Muscle of back (tissue), 11 donors: ENCODE data around the gene SASH1. TPM values are rescaled to one million over a fixed set of nuclear protein-coding genes. Genes with fewer than 3 reads are reported as not detected.
"Not testable (repeated sequence)": the region's sequence is repeated elsewhere in the genome, so short reads cannot be mapped to it uniquely, and the experiment has no call there.

ENCODE experiments used
- DNase-seq, 3 donors: peaks; one replicate each; pipeline versions ENCODE4 v3.0.0 to v3.0.0-alpha.2; 2013
- polyA plus RNA-seq, 10 donors: library from polyadenylated mRNA; unstranded; fragments of 120-200 nt; gene quantifications; one replicate each; pipeline ENCODE4 v1.2.1, GENCODE V29; 2013; ENCODE audit not compliant: insufficient read length in 10 of 10

SASH1 gene
- polyA plus RNA-seq, 10 donors = 35.7 to 57.1 (median 46.2) TPM

DNA sequence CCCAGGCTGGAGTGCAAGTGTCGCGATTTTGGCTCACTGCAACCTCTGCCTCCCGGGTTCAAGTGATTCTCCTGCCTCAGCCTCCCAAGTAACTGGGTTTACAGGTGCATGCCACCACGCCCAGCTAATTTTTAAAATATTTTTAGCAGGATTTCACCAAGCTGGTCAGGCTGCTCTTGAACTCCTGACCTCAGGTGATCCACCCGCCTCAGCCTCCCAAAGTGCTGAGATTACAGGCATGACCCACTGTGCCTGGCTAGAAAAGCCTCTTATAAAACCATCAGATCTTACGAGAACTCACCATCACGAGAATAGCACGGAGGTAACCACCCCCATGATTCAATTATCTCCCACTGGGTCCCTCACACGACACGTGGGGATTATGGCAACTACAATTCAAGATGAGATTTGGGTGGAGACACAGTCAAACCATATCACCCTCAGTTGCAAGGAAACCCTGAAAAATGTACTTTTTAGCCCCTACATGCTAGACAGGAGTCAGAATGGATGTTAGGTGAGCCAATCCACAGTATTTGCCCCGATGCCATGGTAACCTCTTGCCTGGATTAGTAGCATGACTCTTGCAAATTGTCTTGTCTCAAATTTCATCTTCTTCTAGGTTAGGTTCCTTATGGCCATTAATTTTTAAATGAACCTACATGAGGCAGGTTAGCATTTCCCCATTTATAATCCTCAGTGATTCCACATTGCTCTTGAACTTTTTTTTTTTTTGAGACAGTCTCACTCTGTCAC, 17.1 kb upstream of the SASH1 start:
- DNase-seq = no peak

DNA sequence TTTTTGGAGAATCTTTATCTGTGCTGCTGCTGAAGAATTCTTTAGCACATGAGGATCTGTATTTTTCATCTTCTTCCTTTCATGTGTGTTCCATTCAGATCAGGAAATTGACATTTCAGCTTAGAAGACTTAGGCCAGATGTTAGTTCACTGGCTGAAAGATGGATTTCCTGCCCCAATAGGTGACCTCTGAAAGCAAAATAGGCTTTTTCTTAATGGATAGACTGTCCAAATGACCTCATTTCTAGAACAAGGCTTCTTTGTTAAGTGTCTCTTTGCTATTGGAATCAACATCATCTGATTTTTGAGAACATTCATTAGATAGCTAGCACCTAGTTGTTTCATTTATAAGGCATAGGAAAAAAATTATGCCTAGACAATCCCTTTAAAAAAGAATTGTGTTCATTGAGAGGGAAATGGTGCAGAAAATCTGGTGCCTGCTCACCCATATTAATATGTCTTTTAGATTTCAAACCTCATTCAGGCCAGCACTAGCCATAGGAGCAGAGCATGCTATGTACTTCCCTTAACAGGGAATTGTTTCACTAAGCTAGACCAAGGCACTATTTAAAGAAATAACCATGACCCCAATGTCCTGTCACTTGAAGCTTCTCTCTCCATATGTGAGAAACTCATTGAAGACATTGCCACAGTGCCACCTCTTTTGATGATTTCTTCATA, 13.6 kb upstream of the SASH1 start:
- peak in 1 of 3 donors; percentile 36 for DNase-seq

DNA sequence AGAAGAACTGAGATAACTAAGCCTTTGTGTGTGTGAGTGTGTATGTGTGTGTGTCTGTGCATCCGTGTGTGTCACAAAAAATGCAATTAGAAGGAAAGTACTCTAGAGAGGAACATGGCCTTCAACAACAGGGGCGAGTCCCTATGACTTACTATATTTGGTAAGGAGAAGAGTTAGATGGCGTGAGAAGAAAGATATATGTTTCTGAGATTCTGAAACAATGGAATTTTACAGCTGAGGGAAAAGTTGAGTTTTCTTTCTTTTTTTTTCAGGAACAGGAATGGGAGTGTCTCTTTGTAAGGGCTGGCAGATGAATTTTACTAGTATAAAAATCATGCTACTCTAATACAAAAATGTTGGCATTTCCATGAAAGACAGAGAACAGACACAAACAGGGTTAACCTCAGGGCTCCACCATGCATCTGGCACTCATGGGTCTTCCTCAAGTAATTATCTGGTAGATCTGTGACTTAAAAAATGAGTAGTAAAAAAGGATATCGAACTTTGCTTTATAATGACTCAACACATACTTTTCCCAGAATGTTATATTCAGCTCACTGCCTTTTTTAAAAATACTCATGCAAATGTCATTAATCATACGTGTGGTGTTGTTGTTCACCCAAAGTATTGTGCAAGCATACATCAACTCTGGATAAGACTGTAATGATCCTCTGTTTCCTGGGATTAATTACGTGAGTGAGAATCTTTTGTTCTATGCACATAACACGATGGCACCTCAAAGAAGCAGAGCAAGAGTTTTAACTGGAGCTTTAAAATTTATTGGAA, 12.8 kb upstream of the SASH1 start:
- peak in 2 of 3 donors; percentile 61 to 90 for DNase-seq

DNA sequence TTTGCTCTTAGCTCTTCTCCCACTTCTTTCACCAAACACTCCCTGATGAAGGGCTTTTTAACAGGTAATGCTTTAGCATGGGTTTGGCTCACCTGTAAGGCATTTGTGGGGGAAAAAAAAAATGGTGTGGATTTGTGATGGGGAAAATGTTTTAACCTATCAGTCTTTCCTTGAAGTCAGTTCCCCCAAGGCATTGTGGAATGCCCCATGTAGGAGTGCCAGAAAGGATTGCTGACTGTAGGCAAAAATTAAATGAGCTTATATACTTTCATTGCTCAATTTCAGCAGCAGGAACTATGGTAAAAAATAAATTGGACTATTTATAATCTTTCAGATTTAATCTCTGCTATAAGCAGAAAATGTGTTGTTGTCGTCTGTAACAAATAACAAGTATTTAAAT, 10.6 kb upstream of the SASH1 start:
- peak in 1 of 3 donors; percentile 44 for DNase-seq

DNA sequence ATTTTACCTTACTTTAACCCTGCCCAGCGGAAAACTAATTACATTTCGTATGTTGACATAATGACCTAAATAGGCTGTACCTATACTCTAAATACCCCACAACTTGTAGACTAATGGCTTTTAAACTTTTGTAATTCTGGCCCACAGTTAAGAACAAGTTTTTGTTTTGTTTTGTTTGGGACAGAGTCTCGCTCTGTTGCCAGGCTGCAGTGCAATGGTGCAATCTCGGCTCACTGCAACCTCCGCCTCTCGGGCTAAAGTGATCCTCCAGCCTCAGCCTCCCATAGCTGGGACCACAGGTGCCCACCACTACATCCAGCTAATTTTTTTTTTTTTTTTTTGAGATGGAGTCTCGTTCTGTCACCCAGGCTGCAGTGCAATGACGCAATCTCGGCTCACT, 5.7 kb upstream of the SASH1 start:
- no peak for DNase-seq

DNA sequence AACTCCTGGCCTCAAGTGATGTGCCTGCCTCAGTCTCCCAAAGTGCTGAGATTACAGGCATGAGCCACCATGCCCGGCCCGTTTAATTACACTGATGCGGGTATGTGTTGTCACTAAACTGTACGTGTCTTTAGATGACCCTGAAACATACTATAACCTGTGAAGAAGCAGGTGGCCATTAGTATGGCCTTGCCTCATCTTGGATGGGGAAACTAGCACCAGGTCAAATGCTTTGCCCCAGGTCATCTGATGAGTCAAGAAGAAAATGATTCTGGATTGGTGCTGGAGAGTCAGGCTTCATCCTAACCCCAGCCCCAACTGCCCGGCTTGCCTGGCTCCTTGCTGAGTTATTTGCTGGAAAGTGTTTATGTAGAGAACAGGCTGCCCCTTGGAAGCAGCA, 2.9 kb upstream of the SASH1 start:
- no peak for DNase-seq

DNA sequence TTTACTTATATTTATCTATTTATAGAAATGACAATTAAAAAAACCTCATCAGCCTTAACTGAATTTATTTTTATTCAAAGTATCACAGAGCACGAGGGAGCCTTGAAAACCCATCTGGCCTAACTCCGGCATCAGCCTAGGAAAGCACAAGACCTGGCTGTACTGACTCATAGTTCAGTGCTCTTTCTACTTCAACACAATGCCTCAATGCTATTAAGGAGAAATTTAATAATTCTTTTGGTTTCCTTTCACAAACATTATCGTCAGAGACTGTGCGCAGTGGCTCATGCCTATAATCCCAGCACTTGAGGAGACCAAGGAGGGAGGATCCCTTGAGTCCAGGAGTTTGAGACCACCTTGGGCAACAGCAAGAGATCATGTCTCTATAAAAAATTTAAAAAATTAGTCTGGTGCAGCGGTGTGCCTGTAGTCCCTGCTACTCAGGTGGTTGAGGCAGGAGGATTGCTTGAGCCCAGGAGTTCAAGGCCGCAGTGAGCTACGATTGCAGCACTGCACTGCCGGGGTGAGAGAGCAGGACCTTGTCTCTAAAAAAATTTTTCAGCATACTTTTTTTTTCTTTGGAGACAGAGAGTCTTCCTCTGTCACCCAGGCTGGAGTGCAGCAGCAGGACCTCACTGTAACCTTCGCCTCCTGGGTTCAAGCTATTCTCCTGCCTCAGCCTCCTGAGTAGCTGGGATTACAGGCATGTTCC, 1.9 kb upstream of the SASH1 start:
- no peak for DNase-seq

DNA sequence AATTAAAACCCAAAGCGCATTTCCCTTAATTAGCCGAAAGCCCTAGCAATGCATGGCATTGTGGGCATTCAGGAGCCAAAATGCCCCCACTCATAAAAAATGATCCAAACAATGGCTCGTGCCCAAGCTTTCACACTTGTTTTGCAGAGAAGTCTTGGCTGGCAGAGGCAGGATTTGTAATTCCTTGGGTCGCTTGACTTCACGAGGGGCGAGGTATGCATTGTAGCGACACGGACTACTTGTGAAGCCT, 613 bp upstream of the SASH1 start:
- DNase-seq = no peak

DNA sequence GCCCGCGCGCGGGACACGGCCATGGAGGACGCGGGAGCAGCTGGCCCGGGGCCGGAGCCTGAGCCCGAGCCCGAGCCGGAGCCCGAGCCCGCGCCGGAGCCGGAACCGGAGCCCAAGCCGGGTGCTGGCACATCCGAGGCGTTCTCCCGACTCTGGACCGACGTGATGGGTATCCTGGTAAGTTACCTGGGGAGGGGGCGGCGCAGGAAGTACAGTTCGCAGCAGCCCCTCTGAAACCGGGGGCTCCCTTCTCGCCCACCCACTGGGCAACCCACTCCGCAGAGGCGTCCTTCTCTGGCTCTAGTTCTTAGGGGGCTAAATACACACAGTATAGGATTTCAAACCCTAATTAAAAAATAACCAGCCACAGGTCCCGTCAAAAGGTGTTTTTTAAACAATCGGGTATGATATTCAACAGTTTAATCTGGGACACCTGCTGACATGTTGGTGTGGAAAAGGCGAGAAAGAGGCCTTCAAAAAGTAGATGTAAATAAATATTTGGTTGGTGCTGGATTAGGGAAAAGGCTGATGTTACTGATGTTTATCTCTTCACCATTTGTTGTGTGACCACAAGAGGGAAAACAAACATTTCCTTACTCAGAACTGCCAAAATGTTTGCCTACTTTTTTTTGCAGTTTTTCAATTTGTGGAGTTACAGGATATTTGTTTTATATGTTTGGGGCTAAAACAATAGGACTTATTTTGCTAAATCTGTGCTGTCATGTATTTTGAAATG, 577 bp downstream of the SASH1 start:
- peak in 1 of 3 donors; percentile 48 for DNase-seq

DNA sequence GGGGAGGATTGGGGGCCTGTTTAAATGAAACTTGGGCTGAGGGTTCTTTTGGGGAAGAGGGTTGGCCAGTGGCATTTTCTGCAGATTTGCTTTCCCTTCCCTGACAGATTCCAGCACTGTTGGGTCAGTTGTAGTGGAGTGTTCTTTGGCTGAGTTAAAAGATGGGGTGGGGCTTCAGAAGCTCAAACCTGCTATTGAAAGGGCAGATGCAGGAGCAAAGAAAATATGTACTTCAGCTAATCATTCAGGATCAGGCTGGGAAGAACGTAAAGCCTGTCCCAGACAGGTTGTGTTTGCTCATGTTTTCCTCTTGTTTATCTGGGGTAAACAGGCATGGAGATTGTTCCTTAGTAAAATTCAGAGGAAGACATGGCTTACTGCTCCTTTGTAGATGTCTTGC, 2.5 kb downstream of the SASH1 start:
- no peak for DNase-seq

DNA sequence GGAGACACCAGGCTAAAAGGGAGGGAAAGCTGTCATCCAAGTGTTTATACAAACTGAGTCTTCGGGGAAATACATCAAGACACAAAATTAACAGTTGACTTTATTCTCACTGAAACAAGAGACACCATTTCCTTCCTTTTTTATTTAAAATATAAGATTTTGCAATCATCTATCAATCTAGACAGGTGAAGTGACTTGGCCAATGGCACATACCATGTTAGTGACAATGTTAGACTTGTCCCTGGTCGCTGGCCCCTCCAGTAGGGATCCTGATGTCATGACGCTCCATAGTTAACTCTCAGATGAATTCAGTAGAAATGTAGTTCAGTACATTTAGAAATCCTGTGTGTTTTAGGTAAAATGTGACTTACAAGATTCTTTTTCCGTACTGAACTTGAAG, 2.9 kb downstream of the SASH1 start:
- DNase-seq = no peak

DNA sequence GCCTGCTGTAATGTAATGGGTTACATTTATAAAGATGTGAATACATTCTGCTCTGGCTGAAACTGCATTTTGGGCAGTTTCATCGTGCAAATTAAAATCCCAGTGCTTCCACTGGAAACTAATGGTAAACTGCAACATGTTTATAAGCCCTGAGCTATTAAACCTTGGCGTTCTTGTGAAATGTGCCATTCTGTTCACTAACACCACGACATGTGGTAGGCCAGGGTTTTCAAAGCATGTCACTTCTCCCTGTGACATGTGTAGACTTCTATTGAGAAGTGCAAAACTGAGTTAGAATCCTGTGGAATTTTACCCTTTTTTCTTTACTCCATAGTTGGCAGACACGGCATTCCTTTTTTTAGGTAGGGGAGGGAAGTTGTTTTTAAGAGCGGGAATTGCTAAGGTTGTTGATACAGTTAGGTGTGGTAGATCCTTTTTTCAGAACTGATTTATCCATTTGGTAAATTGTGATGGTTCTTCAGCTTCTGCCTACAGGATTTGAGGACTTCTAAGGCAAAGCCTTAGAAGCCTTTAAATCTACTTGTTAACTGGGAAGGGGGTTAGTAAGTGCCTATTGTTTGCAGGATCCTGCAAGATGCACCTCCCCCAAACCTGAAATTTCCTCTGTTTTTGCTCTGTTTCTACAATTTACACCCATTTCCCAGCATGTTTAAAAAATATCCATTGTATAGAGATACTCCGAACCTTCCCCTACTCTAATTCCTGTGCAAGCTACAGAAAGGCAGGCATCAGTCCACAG, 4.2 kb downstream of the SASH1 start:
- DNase-seq = no peak

DNA sequence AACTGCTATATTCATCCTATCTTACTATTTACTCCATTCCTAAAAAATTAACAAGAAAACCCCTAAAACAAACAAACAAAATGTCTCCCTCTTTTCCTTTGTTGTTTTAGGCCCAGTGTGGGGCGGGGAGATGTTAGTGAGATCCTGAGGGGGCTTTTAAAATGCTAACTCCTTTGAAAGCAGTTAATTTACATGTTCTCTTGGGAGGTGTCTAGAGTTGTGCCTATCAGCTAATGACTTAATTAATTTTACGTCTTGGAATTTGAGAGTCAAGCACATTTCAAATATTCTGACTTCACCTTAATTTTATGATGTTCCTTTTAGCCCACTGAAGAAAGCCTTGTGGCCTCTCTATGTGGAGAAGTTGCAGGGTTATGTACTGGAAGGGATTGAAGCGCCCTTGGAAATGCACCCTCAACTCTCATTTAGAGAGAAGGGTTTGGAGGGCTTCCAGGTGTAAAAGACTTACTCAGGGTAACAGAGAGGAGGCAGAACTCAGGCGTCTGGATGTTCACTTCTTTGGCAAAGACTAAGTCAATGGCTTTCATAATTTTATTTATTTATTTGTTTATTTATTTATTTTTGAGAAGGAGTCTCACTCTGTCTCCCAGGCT, 4.9 kb downstream of the SASH1 start:
- no peak for DNase-seq

DNA sequence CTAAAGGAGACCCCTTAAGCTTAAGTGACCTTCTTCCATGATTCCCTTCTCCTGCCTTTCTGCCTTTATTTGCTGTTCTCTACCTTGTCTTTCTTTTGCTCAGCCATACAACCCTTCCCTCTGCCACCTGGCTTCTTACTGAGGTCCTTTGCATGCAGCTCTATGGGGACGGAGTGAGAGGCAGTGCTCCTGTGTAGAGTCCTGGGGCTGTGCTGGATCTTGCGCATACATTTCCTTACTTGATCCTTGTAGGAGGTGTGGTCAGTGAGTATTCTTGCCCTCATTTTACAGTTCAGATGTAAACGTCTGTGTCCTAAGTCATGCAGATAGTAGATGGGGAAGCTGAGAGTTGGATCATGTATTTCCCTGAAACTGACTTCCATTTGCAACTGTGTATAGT, 5.7 kb downstream of the SASH1 start:
- no peak for DNase-seq

DNA sequence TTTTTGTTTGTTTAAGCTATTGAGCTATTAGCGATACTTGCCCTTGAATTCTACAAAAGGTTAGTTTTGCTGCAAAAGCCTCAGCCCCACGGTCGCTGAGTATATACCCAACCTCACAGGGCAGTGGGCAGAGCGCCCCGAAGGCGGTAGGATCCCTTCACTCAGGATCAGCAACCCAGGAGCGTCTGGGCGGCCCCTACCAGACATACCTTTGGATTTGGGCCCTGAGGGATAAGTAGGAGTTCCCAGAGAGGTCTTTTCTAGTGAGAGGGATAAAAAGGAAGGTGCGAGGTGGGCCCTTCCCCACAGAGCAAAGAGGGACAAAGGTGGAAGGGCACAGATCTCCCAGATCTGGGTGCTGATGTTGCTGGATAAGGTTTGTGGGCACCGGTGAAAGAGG, 6.1 kb downstream of the SASH1 start:
- DNase-seq = no peak

DNA sequence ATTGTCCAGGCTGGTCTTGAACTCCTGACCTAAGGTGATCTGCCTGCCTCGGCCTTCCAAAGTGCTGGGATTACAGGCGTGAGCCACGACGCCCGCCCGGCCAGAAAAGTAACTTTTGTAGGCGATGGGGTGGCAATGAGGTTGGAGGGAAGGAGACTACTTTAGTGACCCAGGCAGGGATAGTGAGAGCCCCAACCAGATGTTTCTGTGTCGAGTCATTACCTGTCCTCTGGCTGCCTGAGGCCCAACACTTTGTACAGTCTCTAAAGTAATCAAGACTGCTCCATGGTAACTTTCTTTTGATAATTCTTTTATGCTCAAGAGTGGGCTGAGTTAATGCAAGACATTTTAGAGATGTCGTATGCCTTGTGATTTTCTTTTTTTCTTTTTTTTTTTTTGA, 6.8 kb downstream of the SASH1 start:
- DNase-seq = no peak

DNA sequence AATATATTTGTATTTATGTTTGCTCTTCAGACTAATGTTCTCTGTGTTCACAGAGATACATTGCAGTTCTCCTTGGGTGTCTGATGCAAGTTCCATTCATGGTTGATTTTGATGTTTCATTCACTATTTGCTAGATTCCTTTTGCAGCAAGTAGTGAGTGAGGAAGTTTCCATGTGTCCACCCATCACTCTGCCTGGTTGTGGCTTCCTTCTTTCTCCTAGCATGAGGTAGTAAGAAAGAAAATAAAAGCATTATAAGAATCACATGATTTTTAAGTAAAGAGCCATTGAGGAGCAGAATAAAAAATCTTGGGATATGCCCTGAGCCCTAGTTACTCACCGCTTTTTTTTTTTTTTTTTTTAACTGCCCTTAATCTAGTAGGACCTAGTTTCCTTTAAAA, 8.7 kb downstream of the SASH1 start:
- DNase-seq = no peak

DNA sequence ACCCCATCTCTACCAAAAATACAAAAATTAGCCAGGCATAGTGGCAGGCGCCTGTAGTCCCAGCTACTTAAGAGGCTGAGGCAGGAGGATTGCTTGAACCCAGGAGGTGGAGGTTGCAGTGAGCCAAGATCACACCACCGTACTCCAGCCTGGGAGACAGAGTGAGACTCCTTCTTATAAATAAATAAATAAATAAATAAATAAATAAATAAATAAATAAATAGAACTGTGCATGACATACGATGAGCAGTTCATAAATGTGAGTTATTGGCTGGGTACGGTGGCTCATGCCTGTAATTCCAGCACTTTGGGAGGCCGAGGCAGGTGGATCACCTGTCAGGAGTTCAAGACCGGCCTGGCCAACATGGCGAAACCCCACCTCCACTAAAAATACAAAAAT, 9.8 kb downstream of the SASH1 start:
- DNase-seq = not testable (repeated sequence)

DNA sequence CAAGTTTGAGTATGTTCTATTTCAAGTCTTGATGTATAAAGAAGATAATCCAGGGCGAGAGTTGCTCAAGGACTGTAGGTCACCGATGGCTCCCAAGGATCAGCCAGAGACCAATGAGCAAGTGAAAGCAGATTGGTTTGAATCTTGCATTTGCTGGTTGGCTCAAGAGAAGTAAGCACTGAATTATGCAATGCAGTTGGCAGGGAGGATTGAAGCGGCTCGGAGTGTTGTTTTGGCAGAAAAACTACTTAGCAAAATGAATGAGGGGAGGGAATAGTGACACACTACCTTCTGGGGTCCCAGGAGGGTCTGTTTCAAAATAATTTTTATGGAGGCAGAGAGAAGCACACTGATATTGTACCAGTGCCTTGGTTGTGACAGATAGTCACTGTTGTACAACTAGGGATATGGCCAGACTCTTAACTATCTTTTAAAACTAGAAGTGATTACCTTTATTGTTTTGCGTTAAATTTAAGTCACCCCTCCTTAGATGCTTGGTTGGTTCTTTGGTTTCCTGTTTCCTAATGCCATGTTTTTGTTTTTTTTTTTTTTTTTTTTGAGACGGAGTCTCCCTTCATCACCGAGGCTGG, 15.7 kb downstream of the SASH1 start:
- DNase-seq = peak in 2 of 3 donors; percentile 58 to 77

DNA sequence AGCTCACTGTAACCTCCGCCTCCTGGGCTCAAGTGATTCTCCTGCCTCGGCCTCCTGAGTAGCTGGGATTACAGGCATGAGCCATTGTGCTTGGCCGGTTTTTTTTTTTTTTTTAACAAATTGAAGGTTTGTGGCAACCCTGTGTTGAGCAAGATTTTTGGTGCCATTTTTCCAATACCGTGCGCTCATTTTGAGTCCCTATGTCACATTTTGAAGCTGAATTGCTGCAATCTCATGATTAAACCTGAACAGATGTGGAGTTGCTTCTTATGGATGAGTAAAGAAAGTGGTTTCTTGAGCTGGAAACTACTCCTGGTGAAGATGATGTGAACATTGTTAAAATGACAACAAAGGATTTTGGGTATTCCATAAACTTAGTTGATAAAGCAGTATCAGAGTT, 16.6 kb downstream of the SASH1 start:
- no peak for DNase-seq
